GM18909 (cell line): ENCODE measurements around the gene GPR39.

Experiments used
- ATAC-seq: cut with Tn5 transposase; IDR thresholded peaks from one replicate; pipeline ENCODE4 v1.9.1; 2021; ENCODE audit warnings: mild to moderate bottlenecking; ENCODE audit not compliant: unreplicated experiment, poor library complexity

The GPR39 gene

DNA sequence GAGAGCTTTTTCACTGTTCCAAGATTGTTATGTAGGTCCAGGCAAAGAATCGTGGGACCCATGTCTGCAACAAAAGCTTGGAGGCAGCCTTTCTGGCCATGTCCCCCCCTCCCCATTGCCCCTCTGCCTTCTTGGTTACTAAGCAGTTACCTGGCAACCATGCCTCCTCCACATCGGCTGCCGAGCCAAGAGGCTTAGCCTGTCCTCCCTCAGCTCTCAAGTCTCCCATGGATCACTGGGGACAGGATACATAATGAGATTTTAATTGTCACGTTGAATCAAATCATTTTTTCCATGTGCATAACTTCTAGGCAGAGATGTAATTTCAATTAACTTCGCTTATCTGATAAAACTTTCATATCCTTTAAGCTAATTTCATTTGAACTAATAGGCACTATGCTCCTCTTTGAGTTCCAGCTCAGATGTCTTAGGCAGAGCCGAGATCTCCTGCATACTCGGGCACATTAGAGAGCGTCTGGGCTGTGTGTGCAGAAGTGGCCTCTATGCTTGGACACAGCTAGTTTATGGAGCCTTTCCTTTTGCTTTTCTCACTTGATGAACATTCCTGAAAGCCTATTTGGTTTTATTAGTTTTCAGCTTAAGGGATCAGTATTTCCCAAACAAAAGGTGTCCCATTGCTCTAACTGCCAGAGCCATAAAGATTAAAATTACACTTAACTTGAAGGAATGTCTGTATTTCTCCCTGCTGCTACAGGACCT is 172.7 kb downstream of the GPR39 start:
- ATAC-seq = no peak

DNA sequence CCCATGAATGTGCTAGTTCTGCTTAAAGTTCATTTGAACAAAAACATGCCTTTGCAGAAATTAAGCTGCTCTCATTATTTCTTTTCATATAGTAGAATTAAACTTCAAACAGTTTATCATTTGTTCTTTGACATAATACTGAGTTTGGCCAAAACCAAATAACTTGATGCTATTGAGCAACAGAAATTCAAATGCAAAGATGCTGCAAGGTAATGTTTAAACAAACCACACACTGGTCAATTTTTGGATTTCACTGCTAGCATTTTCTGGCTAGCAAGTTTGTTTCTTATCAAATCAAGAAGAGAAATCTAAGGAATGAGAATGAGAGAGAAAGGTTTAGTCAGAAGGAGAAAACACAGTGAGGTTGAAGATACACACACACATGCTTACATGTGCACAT is 173.4 kb downstream of the GPR39 start:
- no peak for ATAC-seq

DNA sequence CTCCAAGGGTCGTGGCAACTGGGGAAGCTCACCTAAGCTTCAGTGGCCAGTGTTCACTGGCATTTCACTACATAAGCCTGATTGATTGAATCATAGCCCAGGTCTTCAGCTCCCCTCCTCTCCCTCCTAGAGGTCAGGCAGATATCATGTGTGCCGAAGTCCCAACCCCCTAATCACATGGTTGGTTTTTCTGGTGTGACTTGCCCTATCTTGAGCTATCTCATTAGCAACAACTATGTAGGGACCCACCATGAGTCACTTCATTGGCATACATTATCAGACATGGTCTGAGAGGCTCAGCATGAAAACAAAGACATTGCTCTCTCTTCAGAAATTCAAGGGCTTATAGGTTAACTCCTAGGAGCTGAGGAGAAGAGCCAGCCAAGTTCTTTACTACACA is 176.6 kb downstream of the GPR39 start:
- no peak for ATAC-seq

DNA sequence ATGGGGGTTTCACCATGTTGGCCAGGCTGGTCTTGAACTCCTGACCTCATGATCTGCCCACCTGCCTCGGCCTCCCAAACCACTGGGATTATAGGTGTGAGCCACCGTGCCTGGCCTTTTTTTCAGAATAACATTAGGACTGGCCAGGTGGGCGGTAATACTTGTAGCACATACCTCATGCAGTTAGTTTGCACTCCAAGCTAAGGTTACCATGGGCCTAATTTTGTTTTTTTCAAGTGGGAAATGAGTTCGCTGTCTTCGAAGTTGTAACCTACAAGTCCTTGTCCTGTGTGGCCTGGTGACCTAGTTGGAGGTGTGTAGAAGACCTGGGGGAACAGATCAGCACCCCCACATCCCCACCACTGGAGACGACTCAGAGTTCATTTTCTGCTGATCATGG is 178.6 kb downstream of the GPR39 start:
- no peak for ATAC-seq

DNA sequence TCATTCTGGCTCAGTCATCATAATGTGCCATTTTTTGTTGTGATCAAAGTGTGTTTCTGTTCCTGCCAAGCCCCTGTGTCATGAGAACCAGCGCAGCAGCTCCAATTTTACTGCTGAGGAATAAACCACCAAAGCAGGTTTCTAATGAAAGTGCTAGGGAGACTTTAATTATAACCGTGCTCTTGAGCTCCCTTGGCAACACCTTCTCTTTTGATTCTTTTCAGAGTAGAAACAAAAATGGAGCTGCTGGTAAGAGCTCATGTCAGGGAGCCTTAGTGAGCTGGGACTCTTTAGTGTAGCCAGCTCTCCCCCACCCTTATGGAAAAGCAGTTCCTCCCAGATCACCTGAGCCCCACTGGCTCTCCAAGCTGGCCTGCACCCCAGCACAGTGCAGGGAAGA is 179.1 kb downstream of the GPR39 start:
- ATAC-seq = no peak

DNA sequence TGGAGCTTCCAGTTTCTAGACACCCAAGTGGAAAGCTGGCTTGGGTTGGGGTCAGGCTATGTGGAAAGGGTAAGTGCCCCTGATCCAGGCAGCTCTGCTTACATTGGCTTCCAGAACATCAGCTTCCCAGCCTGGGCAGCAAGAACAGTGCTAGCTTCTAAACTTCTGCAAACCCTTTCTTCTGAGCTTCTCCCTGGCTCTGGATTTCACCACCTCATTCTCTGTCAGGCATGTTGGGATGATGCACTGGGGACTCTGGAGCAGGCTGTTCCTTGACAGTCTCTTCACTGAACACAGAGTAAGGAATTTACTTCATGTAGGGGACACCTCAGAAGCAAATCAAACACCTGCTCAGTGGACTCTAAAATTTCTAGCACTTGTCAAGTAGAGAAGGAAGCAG is 180.6 kb downstream of the GPR39 start:
- ATAC-seq = no peak

DNA sequence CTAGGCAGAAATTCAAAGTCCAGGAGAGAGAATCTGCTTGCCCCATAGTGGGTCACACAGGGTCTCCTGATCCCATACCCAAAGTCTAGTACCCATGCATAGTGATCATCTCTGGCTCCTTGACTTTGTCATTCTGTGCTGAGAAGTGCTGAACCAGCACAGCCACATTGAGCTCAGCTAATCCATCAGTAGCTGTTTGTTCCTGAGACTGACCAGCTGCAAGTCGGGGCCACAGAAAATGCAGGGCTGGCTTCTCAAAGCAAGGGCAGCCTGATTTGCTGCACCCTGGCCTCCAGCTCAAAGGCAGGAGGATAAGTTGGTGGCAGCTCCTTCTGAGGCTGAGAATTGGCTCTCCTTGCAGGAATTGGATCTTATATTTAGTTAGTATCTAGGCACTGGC is 181.2 kb downstream of the GPR39 start:
- no peak for ATAC-seq

DNA sequence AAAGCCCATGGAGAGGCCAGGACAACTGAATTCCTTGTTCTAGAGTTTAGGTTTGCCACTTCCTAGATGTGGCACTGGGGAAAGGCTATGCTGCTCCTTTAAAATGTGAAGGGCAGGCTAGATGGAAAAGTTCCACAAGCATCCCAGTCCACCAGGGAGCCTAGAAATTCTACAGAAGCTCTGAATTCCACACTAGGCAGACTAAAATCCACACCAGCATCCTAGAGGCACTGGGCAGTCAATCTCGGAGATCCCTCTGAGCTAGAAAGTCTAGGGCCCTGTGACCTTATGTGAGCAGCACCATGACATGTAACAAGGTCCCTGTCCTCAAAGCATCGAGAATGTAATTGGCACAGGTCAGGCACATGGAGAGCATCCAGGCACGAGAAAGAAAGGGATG is 181.9 kb downstream of the GPR39 start:
- no peak for ATAC-seq

DNA sequence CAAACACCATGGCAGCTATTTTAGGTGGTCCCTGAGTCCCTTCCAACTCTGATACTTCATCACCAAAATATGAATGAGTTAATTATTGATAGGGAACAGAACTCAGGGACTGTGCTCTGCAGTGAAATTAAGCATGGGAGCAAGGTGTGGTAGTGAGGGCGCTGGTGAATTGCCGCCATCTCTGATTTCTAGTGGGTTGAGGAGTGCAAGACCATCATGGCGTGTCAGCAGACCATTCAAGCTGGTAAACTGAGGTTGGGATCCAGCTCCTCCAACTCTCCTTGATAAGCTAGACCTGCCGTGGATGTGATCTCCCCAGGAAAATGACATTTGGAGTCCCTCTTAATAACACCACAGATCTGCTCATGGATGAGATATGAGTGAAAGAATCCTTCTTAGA is 183.0 kb downstream of the GPR39 start:
- no peak for ATAC-seq

DNA sequence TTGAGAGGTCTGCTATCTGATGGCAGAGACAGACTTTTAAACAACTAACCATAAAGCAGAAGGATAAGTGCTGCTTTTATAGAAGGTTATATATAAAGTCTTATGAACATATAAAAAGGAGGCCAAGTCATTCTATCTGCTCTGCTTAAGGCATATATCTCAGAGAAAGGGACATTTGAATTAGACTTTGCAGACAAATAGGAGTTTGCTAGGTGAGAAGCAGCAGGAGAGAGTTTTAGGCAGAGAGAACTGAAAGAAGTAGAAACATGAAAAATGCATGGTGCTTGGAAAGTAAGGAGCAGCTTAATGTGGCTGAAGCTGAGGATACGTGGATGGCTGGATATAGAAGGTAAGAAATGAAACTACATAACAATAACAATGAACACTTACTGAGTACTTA is 188.0 kb downstream of the GPR39 start:
- ATAC-seq = no peak

DNA sequence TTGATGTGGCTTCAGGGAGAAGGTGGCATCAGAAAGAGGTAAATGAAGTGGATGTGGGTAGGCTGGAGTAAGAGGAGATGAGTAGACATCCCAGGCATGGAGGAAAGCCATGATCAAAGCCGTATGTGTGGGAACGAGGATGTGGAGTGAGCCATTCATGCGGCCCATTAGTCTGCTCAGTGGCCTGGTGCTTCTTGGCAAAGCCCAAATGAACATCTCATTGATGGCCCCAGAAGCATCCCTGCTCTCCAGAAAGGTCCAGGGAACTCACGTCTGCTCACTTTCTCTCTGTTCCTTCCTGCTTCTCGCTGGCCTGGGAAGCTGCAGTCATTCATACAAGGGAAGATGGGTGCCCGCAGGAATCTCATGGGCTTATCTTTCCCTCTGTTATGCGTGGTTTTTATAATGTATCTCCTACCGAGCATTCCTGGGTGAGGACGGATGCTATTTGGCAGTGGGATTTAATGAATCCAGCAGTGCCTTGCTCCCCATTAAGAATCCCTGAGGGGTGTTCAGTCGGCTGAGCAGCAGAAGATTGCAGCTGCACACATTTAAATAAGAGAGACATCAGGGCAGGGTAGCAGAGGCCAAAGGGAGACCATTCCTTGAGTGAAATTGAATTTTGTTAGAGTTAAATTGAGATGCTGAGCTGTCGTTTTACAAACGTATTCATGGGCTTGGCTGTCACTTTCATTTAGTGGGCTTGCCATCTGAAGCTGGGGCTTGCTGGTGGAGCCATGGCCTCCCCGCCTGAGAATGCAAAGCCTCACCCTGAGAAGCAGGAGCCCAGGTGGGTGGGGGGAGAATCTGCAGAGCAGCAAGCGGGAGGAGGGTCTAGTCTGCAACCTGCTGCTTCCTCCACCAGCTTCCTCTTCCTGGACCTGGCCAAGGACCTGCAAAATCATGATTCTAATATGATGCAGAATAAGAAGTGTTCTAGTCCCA is 188.9 kb downstream of the GPR39 start:
- ATAC-seq = no peak

DNA sequence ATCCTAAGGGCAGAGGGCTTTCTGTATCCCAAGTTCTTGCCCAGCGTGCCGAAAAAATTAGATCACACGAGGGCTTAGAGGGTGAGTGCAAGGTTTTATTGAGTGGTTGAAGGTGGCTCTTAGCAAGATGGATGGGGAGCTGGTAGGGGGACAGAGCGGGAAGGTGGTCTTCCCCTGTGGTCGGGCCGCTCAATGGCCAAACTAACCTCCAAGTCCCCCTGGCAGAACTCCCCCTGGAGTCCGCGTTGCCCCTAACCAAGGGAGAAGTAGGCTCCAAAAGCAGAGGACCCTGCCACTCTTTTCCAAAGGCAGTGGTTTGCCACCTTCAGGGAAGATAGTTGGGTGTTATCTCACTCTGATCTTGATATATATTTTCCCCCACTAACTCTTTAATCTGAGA is 190.0 kb downstream of the GPR39 start:
- ATAC-seq = no peak

DNA sequence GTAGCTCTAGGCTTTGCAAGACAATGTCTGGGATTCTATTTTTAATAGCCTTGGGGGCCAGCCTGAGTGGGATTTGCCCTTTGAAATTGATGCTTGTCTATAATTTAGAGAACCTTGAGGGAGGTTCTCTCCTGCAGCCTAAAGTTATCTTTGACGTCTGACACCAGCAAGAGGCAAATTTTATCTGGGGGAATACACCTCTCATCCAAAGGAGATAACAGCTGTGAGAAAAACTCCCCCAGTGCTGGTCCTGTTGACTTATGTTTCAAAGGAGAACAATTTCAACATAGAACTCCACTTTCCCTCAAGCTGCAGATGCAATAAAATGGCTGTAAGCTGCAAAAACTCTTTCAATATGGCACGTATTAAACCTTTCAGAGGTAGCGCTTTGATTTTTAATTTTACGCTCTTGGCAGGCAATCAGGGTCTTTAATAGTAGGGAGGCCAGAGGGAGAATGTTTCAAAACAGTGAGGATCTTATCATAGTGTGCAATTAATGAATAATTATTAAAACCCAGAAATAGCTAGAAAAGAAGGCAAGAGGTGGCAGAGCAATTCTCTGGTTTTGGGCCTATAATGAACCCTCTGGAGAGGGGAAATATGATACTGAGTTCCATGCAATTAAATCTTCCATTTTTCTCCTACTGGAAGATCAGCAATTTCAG is 191.0 kb downstream of the GPR39 start:
- no peak for ATAC-seq

DNA sequence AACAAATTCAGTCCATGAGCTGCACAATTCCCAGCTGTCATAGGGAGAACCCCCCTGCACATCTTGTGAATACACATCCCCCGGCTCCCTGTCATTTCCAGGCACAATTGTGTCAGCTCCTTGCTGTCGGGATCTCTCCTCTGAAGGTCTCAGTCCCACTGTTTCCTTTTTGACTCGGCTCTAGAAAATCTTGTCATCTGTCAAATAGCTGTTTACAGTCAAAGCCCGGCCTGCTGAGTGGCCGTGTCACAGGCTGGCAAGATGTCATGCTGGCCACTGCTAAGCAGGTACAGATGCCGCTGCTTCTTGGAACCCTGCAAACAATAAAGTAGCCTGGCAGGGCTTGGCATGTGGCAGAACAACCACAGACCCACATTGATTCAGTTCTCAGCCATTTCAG is 191.7 kb downstream of the GPR39 start:
- ATAC-seq = no peak

DNA sequence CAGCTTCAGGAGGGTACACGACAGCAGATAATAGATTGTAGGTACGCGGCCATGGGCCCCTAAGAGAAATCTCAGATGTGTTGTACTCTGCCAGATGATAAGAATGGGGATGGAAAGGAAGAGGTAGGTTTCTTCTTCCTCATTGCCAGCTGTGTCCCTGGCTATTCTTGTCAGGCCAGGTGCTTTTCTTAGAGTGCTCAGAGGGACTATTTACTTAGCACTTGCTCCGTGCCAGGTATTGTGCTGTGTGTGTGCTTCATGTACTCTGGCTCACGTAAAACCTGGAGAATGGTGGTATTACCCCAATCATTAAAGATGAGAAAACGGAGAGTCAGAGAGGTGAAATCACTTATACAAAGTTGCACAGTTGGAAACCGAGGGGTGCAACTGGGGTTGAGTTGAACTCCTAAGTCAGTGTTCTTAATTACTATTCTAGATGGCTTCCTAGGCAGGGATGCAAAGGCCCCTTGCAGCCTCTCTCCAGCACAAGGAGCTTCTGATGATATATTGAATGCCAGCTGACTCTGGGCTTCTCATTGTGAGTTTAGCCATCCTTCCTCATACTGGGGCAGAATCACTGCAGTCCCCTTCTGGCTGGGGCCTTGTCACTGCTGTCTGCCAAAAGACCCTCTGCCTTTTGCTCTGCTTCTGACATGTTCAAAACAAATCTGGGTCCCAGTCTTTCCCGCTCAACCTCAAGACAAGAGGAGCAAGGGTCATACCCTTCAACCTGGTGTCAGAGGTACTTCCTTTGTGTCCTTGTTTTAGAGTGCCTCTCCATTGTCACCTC is 192.7 kb downstream of the GPR39 start:
- ATAC-seq = no peak

DNA sequence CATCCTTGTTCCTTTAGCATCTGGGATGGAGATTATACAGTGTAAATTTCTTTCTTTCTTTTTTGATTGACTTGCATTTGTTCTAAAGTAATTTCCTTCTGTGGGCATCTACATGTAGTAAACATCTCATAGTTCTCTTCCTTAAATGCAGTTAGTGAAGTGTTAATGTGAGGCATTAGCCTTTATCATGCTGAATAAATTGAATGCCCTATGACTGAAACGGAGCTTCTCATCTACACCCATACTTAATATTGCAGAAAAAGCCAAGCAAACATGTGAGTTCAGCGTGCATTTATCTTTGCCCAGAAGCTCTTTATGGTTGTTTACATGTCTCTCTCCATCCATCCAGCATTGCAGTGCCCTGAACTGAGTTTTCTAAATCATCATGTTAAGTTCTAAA is 195.1 kb downstream of the GPR39 start:
- ATAC-seq = no peak

DNA sequence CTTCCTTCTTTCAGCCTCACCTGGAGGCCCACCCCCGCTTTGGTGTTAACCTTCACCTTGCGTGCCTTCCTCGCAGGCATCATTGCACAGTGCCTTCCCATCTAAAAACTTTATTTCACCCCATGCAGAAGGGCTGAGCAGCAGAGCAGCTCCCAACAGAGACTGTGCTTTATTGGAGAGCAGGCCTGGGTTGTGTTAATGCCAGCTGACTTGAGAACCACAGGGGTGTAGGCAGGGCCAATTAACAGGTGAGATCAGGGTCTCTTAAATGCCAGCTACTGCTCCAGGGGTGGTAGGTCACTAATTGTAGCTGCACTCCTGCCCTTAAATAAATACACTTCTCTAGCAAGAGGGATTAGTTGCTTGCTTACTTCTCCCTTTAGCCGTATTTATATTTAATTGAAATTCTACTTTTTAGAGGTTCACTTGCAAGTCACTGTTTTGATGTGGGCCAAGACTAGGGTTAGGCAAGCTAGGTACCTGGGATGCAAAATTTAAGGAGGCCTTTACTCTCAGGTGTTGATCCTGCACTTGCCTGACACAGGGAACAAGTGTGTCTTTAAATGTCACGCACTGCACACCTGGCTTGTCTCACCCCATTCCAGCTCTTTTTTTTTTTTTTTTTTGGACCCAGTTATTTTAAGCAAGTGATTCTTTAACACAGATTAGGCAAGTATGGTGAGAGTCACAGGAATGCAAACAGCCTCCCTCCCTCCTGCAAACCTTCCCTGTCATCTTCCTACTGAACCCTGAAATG is 198.9 kb downstream of the GPR39 start:
- no peak for ATAC-seq

DNA sequence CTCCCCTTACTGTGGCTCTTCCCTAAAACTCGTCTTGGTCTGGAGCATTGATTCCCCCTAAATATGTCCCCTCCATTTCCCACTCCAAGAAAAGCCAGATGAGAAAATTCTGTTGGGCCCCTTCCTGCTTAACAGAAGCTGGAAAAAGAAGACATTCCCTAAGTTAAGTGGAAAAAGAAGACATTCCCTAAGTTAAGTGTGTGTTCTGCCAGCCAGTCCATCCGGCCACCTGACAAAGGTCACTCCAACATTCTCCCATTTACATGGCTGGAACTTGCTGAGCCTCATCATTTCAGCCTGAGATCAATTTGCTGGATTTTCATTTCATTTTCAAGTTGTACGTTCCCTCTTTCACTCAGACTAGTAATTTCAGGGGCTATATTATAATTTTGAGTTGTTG is 201.4 kb downstream of the GPR39 start:
- no peak for ATAC-seq

DNA sequence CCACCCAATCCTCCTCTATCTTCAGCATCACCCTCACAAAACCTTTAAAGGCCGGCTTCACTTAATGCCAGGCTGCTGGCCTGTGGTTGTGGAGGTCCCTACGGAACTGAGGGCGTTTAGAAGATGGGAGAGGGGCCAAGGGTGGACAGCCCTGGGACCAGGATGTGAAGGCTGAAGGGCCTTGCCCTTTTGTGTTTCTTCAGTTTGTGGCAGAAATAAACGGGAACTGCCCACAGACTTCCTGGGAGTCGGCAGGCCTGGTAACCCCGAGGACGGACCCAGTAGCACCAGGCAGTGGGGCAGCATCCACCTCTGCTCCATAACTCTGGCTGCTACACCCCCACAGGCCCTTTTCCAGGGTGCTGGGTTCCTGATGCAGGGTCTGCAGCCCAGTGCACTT is 202.1 kb downstream of the GPR39 start:
- ATAC-seq = no peak

DNA sequence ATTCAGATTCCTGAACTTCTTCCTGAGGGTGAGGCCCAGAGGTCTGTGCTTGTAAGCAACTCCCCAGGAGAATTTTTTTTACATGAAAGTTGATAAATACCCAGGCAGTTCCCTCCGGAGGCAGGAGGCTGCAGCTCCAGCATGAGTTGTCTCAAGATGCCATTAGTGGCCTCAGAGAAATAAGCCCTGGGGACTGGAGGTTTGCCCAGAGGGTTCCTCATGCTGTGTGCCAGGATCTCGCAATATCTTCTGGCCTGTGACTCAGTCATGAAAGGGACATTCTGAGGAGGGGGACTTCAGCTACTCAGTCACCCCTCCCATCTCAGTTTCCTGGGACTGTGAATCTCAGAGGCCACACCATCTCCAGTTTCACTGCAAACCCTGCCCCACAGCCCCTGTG is 203.5 kb downstream of the GPR39 start:
- no peak for ATAC-seq
